HG03139 (cell line): ENCODE data around the gene COL11A1.
A peak's percentile ranks its signal among the peaks of the same experiment; 100 is the strongest.
"Not testable (repeated sequence)": the region's sequence is repeated elsewhere in the genome, so short reads cannot be mapped to it uniquely, and the experiment has no call there.

Experiments
- ATAC-seq: cut with Tn5 transposase; IDR thresholded peaks from one replicate; pipeline ENCODE4 v1.9.1; 2021; ENCODE audit not compliant: unreplicated experiment

Gene COL11A1

DNA sequence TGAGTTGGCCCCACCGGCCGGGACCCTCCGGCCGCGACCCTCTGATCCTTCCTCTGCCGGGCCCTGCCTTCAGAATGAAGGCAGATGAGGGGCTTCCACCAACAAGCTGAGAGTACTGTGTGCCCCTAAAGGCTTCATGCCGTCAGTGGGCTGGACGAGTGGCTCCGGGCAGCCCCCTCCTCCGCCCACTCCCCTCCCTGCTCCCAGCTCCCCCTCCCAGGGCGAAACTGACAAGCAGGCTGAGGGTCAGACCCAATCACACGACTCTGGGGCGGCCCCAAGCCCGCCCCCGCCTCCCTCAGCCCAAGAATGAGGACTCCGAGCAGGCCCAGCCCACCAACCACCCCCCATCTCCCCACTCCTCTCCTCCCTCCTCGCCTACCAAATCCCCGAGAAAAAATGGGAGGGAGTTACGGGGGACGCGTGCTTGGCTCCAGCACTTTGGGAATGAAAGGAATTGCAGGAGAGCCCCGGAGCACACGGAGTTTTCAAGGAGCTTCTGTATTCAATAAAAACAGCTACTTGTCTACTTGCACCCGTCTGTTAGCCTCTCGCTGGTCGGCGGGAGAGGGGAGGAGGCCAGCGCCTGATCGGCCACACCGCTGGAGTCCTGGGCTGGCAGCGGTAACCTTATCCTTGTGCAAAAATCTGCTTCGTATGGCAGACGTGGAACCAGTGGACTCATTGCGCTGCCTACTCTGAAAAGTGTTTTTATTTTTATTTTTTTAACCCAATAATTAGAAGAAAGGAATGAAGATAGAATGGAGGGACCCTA is at the start of gene COL11A1:
Gene COL11A1, minus strand, starts transcription at position 147 of the 775 bp plus-strand sequence. CDS start 344 bp downstream, outside the sequence.
- no peak for ATAC-seq

- no peak for ATAC-seq
These were observed 48.6 kb upstream of the COL11A1 start for GRCh38 chr1:103156966-103157365.

DNA sequence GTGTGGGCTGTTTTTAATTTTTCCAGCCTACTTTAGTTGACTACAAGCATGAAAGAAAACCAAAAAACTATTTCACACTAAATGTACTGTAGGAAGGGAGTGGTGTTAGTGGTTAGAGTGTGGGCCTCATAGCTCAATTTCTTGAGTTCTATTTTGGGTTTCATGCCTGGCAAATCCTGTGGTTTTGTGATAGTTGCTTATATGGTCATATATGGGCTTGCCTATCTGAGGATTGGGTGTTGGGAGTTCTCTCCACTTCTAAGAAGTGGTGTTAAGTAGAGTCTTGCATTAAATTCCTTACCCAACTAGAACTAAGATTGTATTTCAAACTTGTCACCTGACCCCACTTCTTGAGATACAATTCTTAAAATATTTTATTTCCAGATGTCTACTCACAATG is 37.8 kb upstream of the COL11A1 start:
- ATAC-seq, result no peak

DNA sequence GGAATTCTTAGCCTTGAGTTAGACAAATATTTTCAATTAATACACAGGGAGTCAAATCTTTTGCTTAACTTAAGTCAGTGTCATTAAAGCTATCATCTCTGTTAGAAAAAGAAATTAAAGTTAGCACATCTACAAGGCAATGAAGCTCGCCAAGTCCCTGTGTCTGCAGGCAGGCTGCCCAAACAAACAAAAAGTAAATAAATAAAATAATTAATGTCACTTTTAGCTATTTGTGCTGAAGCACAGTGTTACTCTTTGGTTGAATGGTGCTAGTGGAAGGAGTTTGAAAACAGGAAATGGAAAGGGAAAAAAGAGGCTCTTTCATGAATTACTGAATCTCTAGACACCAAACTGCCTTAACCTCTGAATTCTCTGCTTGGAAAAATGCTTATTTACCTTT is 37.1 kb upstream of the COL11A1 start:
- no peak for ATAC-seq

- no peak for ATAC-seq
These were observed 36.4 kb upstream of the COL11A1 start for GRCh38 chr1:103144681-103145080.

- ATAC-seq, result no peak
These were observed 34.1 kb upstream of the COL11A1 start for GRCh38 chr1:103142461-103142860.

- ATAC-seq, result no peak
These were observed 21.5 kb upstream of the COL11A1 start for GRCh38 chr1:103129796-103130195.

DNA sequence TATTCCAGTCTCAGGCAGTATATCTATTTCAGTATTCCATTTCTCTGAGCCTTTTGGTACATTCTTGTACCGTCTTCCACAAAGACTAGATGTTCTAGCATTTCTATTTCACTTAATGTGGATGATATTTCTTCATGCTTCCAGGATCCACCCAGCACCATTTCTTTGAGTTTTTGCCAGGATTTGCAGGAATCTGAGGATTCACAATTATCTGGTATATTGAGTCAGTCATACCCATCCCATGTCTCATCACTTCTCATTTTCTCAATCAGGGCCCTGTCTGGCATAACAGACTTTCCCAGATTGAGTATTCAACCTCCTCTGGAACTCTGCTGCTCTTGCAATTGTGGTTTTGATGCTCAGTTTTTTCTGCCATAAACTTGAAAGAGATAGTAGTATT is 20.9 kb upstream of the COL11A1 start:
- no peak for ATAC-seq

DNA sequence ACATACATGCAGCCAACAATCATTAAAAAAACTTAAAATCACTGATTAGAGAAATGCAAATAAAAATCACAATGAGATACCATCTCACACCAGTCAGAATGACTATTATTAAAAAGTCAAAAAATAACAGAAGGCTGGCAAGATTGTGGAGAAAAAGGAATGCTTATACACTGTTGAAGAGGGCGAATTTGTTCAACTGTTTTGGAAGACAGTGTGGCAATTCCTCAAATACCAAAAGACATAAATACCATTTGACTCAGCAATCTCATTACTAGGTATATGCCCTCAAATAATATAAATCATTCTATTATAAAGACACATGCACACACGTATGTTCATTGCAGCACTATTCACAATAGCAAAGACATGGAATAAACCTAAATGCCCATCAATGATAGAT is 19.9 kb upstream of the COL11A1 start:
- ATAC-seq, result not testable (repeated sequence)

GRCh38 chr1:103125219-103125618 is 16.9 kb upstream of the COL11A1 start:
- ATAC-seq, result no peak

GRCh38 chr1:103122983-103123720 is 14.8 kb upstream of the COL11A1 start:
- ATAC-seq, result no peak

DNA sequence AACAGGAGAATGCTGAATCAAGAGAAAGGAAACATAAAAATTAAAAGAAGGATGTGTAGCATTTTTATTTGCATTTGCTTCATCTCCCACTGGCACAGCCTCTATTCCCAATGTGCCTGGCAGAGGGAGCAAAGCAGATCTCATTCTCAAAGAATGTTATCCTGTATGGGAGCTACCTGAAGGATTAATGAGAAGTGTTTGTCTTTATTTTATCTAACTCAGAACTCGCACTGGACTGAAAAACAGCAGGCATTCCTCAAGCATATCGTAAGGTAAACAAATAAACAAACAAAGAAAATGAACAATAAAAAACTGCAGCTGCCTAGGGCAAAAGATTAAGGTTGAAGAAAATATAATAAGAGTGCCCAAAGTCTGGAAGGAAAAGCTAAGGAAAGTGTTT is 12.7 kb upstream of the COL11A1 start:
- no peak for ATAC-seq

GRCh38 chr1:103112546-103112945 is 4.2 kb upstream of the COL11A1 start:
- no peak for ATAC-seq

DNA sequence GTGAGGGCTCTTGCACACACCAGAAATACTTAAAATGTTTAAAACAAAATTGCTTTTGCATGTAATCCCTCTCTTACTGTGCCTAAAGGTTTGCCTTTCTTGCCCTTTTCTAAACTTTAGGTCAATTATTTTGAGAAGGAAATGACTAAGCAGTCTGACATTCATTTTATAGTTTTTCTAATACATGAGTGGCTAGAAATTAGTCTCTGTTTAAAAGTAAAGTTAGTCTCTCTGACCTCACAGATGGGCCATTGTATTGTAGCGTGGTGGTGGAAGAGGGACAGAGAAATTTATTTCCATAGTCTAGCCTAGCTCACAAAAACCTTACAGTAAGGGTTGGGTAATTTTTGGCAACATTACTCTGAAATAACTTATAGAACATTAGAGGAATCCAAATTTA is 3.6 kb upstream of the COL11A1 start:
- no peak for ATAC-seq

DNA sequence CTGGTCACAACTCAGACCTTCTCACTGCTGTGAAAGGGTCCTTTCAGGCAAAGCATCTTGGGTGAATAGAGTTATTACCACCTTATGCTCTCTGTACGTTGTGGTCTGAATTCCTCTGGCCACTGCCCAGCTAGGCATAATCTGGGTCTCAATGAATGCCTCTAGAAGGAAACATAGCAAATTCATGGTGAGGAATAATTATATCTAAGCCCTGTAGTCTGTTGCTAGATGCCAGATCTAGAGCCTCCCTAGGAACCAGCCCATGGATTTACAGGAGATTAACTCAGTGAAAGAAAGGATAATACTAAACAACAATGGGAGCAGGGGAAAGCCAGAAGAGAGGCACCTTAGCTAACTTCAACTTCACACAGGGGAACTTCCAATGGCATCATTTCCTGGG is 2.4 kb upstream of the COL11A1 start:
- ATAC-seq, result no peak

- ATAC-seq, result no peak
These were observed 1.1 kb upstream of the COL11A1 start for GRCh38 chr1:103109311-103109920.

DNA sequence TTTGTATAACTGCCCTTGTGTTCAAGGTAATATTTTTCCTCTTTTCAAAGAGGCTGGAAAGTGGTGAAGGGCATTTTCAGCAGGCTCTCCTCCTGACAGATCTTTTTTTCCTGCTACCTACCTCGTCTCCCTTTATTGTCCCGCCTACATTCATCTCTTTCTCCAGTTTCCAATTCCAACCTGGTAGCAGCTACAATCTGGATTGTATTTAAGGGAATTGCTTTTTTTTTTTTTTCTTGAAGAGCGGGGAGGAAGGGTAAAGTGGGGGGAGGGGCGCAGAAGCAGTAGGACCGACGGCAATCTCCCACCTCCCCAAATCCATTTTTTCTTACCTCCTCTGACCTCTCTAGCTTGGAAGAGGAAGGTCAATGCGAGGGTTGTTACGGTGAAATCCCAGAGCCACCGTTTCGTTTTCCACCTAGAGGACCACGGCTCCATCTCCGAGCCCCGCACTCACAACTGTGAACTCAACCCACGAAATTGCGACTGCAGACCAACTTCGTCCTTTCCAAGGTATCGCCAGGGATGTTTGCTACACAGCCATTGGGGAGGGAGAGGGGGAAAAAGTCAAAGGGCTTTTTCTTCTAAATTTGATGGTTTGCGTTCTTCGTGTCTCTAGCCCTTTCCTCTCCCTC is 464 bp downstream of the COL11A1 start:
- ATAC-seq, result no peak

- ATAC-seq, result peak; percentile 71
These were observed 1.6 kb downstream of the COL11A1 start for GRCh38 chr1:103106426-103107341.

DNA sequence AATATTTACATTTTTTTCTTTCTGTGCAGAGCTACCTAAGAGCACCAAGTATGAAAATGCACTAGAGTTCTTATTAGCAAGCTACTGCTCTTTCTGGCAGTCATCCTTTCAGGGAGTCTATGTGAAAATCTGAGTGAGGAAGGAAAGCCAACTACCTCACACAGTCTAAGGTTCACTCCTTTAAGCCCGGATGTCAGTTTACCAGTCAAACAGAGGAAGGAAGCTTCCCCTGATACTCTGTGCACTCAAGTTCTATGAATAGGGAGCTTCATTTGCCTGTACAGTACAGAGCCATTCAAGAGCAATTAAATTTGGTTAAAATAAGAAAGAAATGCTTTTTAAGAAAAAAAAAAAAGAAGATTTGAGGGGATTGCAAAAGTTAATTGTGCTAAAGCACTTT is 6.9 kb downstream of the COL11A1 start:
- ATAC-seq, result no peak

DNA sequence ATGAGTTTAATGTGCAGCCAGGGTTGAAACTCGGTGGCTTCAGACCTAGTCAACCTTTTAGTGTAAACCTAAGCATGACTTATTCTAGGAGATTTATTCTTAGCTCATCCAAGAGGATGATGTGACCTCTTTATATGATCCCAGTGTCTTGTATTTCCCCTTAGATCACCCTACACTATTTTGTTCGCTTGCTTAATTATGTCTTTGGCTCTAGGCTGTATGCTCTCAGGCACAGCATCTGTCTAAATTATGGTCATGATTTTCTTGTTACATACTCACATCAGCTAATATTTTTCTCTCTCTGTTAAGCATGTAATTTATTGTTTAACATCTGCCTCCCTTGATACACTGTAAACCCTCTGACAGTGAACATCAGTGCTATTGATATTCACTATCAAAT is 19.1 kb downstream of the COL11A1 start:
- no peak for ATAC-seq
